GM12801 (cell line): Measurements from ENCODE around the gene FGGY.

ENCODE experiments used
- TF ChIP-seq, protein P1 (sequence below): IDR thresholded peaks from one replicate; pipeline ENCODE4 v1.5.1; 2011; ENCODE audit warnings: control low read depth; ENCODE audit not compliant: insufficient read length; ENCODE audit errors: extremely low read depth

Gene FGGY

DNA sequence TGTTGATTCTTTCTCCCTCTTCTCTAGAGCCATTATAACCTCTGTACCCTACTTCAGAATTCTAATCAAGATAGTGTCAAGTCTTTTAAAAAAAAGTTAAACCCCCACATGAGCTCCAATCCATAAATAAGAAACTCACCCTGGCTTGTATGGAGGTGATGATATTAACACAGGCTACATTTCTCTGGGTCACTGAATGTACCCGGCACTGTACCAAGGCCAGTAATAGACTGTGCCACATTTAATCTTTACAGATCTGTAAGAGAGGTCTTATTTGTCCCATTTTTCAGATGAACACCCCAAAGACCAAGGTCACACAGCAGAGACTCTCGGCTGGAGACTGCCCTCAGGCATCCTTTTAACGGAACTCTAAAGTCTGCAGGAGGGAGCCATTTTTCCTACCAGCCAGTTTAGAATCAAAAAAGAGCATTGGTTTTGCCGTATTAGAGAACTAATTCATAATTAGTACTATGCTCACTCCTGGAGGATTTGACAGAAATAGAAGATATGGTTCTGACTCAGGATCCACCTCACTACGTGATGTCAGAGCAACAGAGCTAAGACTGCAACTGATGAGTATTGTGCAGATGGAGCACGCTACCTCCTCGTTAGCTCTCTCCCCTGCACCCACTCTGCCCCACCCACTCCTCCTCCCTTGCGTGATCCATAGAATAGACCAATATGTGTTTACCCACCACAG, 300.7 kb downstream of the FGGY start:
- TF ChIP-seq, protein P1, sequence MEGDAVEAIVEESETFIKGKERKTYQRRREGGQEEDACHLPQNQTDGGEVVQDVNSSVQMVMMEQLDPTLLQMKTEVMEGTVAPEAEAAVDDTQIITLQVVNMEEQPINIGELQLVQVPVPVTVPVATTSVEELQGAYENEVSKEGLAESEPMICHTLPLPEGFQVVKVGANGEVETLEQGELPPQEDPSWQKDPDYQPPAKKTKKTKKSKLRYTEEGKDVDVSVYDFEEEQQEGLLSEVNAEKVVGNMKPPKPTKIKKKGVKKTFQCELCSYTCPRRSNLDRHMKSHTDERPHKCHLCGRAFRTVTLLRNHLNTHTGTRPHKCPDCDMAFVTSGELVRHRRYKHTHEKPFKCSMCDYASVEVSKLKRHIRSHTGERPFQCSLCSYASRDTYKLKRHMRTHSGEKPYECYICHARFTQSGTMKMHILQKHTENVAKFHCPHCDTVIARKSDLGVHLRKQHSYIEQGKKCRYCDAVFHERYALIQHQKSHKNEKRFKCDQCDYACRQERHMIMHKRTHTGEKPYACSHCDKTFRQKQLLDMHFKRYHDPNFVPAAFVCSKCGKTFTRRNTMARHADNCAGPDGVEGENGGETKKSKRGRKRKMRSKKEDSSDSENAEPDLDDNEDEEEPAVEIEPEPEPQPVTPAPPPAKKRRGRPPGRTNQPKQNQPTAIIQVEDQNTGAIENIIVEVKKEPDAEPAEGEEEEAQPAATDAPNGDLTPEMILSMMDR = no peak

- TF ChIP-seq, protein P1 = no peak
Observed at GRCh38 chr1:59598120-59598440, 301.2 kb downstream of the FGGY start.

DNA sequence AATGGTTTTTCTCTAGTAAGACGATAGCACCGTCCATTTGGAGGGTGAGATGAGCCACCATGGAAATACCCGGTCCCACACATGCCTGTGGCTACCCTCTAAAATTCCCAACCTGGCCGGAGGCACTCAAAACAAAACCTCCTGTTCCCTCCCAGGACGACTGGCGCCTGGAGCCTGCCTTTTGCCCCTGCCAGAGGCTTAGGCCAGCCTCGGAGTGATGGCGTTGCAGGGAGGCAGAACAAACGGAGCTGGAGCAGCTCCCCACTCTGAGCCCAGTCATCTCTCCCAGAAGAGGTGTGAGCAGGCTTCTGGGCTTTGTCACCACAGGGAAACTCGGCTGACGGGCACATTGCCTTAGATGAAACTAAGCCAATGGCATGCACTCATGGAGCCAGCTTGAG, 304.1 kb downstream of the FGGY start:
- TF ChIP-seq, protein P1 = no peak

DNA sequence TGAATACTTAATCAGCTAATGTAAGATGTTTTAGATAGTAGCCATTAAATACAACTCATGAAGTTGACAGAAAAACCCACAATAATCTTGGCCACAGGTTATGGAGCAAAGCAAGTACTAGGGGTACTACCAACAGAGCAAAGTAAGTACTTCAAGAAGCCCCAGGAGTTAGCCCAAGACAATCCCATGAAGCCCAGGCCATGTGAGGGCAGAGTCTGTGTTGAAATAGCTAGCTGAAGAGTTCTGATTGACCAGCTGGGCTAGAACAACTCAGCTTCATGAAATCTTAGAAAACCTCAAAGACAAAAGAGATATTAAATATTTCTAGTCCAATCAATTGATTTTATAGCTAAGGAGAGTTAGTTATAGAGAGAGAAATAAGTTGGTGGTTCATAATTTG, 304.9 kb downstream of the FGGY start:
- TF ChIP-seq, protein P1 = no peak

DNA sequence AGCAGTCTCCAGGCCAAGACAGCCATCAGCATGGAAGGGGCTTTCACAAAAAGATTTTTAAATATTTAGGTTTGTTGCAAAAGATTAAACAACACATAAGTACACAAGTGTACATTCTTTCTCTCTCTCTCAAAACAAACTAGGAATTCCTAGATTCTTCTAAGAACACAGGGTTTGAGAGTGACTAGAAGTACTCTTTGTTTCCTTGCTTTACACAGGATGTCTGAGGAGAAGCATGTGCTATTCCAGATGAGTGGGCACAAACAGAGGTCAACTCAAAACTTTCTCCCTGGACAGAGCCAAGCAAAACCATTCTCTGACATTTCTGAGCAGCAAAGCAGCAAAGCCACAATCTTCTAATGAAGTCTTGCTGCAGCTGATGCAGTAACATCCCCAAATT, 307.3 kb downstream of the FGGY start:
- TF ChIP-seq, protein P1 = no peak

DNA sequence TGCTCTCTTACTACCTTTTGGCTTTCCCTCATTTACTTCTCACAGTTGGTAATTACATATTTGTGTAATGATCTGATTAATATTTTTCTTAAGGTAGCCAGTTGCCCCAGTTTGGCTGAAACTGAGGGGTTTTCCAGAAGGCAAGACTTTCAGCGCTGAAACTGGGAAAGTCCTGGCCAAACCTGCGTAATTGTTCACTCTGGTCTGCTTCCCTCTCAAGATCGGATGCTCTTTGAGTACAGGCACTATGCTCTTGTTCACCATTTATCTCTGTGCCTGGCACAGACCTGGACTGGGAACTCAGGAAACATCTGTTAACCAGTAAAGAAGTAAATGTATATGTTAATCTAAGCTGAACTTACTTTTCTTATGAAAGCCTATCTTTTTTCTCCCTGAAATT, 308.3 kb downstream of the FGGY start:
- TF ChIP-seq, protein P1 = no peak

- TF ChIP-seq, protein P1 = no peak
Observed at GRCh38 chr1:59605761-59606160, 308.9 kb downstream of the FGGY start.
